ENCODE measurements around the gene SCUBE1.

The SCUBE1 gene

GRCh38 chr22:43343262-43343669 lies at the start of gene SCUBE1:
TSS of gene SCUBE1 (minus strand) at chr22:43343372. CDS start at chr22:43343261, 111 bp downstream.
- DNase-seq (ENCODE audit: low spot score), result no peak

- no peak for DNase-seq (ENCODE audit: low spot score)
Observed at GRCh38 chr22:43392385-43392989, 49.3 kb upstream of the SCUBE1 start.

GRCh38 chr22:43391306-43391705 lies 48.1 kb upstream of the SCUBE1 start:
- no peak for DNase-seq (ENCODE audit: low spot score)

DNA sequence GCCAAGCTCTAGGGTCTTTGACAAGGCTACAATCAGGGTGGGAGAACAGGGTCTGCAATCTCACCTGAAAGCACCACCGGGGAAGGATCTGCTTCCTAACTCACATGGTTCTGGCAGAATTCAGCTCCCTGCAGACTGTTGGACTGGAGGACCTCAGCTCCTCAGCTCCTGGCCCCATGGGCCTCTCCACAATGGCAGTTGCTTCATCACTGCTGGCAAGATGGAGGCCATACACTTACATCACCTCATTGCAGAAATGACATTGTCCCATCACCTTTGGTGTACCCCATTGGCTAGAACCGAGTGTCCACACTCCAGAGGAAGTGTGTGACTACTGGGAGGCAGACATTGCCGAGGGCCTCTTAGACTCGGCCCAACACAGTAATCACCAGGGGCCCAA lies 47.7 kb upstream of the SCUBE1 start:
- no peak for DNase-seq (ENCODE audit: low spot score)

- DNase-seq (ENCODE audit: low spot score), result no peak
Observed at GRCh38 chr22:43390166-43390565, 47.0 kb upstream of the SCUBE1 start.

GRCh38 chr22:43389227-43389836 lies 46.2 kb upstream of the SCUBE1 start:
- DNase-seq (ENCODE audit: low spot score), result no peak

DNA sequence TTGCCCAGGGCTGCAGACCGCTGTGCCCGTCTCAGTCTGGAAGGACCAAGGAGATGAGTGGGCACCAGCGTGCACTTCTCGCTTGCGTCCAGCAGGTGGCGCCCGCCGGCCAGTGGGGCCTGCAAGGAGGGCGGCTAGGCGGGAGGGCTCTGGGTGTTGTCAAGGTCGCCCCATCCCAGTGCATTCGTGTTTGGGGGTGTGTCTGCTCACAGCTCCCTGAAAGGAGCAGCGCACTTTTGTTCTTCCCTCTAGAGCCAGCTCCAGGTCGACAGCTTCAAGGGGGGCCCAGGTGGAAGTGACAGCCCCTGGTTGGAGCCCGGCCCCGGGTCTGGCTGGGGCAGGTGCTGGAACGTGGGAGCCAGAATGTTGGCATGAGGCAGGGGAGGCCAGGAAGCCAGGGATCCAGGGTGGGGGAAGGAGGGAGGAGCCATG lies 45.3 kb upstream of the SCUBE1 start:
- DNase-seq (ENCODE audit: low spot score), result peak; percentile 58

GRCh38 chr22:43387815-43388214 lies 44.6 kb upstream of the SCUBE1 start:
- no peak for DNase-seq (ENCODE audit: low spot score)

- peak; percentile 77 for DNase-seq (ENCODE audit: low spot score)
Observed at GRCh38 chr22:43385770-43386641, 42.8 kb upstream of the SCUBE1 start.

GRCh38 chr22:43384863-43385262 lies 41.7 kb upstream of the SCUBE1 start:
- DNase-seq (ENCODE audit: low spot score), result no peak

DNA sequence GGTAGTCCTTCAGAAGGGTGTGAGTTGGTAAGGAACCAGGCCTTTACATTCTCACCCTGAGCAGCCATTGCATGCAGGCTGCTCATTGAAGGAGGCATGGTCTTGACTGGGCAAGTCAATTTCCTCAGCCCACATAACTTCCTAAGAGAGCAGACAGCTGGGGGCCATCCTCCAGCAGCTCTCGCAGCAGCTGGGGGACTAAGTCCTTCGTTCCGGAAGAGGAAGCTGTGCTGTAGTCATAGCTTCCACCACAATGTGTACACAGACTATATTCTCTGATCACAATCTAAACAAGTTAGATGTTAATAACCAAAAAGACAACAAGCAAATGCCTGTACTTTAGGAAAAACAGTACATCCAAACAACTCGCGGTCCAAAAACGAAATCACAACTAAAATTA lies 38.5 kb upstream of the SCUBE1 start:
- no peak for DNase-seq (ENCODE audit: low spot score)

DNA sequence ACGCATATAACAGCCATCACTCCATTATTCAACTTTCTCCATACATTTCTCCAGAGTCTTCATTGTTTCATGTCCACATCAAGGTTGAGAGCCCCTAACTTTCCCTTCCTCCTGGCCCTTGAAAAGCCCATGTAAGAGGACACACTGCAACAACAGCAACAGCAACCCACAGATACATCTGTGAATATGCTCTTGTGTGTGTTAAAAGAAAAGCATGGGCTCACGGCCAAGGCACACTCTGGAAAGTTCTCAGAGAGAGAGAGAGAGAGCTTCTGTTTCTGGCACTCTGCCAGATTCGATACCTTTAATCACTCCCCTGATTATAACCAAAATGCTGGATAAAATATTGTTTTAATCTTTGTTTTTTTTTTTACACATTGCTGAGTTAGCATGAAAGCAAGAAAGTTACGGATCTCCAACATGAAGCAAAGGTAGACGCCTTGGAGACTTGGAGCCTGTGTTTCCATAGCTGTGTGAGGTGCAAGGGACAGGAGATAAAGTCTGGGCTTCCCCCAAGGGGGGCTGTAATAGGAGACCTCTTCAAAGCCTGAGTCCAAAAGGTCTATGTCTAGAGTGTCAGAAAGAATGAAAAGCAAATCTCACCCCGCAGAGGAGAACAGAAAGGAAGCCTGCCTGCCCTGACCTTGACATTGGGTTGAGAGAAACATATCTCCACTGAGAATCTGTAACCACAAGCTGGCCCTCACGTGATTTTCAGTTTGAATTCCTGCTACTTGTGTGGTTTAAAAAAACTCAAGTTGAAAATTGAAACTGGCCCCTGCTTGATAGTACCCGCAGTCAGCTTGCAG lies 34.9 kb upstream of the SCUBE1 start:
- no peak for DNase-seq (ENCODE audit: low spot score)

DNA sequence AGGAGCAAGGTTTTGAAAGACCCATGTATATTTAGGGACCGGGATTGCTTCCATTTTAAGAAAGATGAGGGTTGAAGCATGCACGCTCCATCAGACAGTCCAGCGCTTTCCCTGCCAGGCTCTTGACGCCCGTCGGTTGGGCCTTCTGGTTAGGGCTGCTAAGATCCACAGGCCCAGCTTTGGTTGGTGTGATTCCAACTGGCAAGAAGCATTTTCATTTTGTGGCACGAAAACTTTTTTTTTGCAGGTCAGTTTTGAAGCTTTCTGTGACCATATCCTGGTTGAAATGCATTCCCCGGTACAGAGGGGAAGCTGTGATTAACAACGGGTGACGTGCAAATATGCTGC lies 34.4 kb upstream of the SCUBE1 start:
- no peak for DNase-seq (ENCODE audit: low spot score)

DNA sequence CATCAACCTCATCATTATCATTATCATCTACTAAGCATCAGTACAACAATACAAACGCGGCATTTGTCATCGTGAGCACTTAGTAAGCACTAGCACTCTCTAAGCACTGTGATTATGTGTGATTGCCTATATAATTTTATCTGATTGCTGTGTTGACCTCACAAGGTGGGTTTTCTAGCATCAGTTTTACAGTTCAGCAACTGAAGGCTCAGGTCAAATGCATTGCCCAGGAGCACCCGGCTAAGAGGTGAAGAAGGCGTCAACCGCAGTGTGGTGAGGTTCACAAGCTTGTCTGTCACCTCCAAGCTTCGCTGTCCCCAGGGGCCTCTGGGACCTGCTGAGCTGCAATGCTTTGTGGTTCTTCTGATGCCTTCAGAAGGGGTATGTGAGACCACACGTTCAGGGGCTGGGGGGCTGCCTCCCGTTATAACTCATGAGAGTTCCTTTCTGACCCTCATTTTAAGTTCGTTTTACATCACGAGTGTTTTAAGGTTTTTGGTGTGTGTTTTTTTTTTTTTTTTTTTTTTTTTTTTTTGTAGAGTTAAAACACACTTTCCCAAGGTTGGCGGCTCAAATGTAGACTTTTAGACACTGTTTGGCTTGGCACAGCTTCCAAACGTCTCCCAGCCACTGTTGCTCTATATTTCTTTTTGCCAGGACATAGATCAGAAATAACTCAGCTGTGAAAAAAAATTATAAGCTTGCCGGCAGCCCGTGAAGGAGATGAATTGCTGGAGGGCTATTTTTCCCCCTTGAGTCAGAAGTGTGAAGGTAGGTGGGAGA lies 33.8 kb upstream of the SCUBE1 start:
- no peak for DNase-seq (ENCODE audit: low spot score)

DNA sequence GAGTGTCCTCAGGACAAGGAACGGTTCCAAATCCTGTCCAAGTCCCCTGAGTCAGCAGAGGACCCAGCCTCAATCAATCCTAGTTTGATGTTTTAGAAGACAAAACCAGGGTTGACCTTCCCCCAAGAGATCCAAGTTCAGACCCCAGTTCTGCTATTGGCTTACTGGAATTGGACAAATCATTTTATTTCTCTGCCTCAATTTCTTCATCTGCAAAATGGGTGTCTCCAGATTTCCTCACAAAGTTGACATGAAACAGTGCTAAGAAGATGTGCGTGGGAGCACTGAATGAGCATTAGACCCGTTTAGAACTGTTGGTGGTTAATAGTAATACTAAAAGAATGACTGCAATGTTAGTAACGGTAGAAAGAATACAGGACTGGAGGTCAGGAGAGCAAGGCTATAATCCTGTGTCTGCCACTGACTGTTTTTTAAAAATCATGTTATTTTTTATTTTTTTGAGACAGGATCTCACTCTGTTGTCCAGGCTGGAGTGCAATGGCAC lies 32.8 kb upstream of the SCUBE1 start:
- DNase-seq (ENCODE audit: low spot score), result no peak

DNA sequence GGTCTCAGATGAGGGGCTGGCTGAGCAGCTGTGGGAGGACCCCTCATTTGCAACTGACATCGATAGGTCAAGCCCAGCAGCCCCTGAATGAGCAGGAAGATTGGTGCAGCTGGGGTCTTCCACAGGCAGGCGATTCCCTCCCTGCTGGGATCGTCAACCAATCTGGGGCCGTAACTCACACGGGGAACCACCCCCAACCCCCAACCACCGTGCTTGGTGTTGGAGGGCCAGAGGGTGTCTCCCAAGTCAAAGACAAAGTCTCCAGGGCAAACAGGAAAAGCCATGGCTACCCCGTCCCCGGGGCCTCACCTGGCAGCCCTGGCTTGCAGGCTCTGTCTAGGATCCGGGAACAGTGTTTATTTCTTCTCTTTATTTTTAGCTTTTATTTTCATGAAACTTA lies 26.9 kb upstream of the SCUBE1 start:
- no peak for DNase-seq (ENCODE audit: low spot score)

DNA sequence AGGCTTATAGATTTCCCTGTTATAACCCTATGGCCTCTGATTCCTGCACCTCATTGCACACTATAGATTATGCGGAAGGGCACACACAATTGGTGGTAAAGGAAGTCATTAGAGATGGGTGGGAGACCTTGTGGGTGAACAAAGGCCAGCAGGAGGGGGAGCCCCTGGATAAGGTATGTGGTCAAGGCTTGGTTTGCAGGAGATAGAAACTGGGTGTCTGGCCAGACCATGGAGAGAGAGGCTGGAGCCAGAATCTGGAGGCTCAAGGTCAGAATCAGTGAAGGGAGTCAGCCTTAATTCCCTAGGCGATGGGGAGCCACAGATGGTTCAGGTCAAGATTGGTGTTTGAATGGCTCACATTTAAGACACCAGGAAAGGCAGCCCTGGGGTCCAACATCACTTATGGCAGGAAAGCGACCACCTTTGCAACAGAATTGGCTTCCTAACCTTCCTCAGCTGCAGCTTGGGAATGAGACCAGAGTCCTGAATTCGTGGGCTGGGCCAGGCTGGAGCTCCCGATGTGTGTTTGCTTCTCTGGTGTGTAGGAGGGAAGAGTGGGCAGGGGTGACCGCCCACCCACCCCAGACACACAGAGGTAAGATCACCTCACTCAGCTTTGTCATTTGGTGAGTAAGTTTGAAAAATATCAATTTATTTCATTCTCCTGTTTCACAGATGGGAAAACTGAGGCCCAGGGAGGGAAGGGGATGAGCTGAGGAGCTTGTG lies 22.7 kb upstream of the SCUBE1 start:
- DNase-seq (ENCODE audit: low spot score), result no peak

GRCh38 chr22:43364169-43364435 lies 20.9 kb upstream of the SCUBE1 start:
- DNase-seq (ENCODE audit: low spot score), result no peak

- DNase-seq (ENCODE audit: low spot score), result no peak
Observed at GRCh38 chr22:43363315-43364168, 20.4 kb upstream of the SCUBE1 start.

DNA sequence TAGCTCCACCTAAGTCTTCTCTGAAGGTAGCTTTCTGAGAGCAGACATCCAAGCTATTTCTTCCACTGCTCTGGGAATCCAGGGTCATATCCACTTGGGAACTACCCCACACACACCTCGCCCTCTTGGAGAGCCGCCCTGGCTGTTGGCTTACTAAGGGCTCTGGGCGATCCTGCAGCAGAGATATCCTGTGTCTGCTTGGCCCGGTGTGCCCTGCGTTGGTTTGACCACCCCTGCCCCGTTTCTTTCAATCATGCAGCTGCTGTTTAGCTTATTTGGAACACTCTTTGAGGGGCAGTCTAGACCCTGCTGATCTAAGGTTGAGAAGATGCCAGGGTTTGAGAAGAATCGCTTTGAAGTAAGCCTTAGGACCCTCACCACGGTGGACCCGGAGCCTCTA lies 17.4 kb upstream of the SCUBE1 start:
- DNase-seq (ENCODE audit: low spot score), result no peak
